ENCODE data around the gene ENKUR.

The ENKUR gene

GRCh38 chr10:25015828-25016375 lies at the start of gene ENKUR:
Gene ENKUR (minus strand): TSS chr10:25016158. CDS start chr10:25015936, 222 bp downstream.
- peak; percentile 72 for DNase-seq (ENCODE audit: low spot score)

GRCh38 chr10:25064401-25064800 lies 48.4 kb upstream of the ENKUR start:
- no peak for DNase-seq (ENCODE audit: low spot score)

- no peak for DNase-seq (ENCODE audit: low spot score)
Measured at GRCh38 chr10:25063644-25064043, 47.7 kb upstream of the ENKUR start.

GRCh38 chr10:25063157-25063556 lies 47.2 kb upstream of the ENKUR start:
- DNase-seq (ENCODE audit: low spot score) = no peak

GRCh38 chr10:25061711-25062449 lies 45.9 kb upstream of the ENKUR start:
- no peak for DNase-seq (ENCODE audit: low spot score)

GRCh38 chr10:25061125-25061524 lies 45.2 kb upstream of the ENKUR start:
- DNase-seq (ENCODE audit: low spot score) = no peak

GRCh38 chr10:25059990-25060389 lies 44.0 kb upstream of the ENKUR start:
- DNase-seq (ENCODE audit: low spot score) = peak; percentile 61

- DNase-seq (ENCODE audit: low spot score) = no peak
Measured at GRCh38 chr10:25057886-25058285, 41.9 kb upstream of the ENKUR start.

- DNase-seq (ENCODE audit: low spot score) = no peak
Measured at GRCh38 chr10:25056726-25057125, 40.8 kb upstream of the ENKUR start.

- DNase-seq (ENCODE audit: low spot score) = no peak
Measured at GRCh38 chr10:25052012-25052411, 36.1 kb upstream of the ENKUR start.

- no peak for DNase-seq (ENCODE audit: low spot score)
Measured at GRCh38 chr10:25050402-25050801, 34.4 kb upstream of the ENKUR start.

- DNase-seq (ENCODE audit: low spot score) = no peak
Measured at GRCh38 chr10:25049966-25050365, 34.0 kb upstream of the ENKUR start.

GRCh38 chr10:25048450-25048849 lies 32.5 kb upstream of the ENKUR start:
- no peak for DNase-seq (ENCODE audit: low spot score)

- DNase-seq (ENCODE audit: low spot score) = no peak
Measured at GRCh38 chr10:25047591-25048301, 31.8 kb upstream of the ENKUR start.

GRCh38 chr10:25047088-25047487 lies 31.1 kb upstream of the ENKUR start:
- no peak for DNase-seq (ENCODE audit: low spot score)

GRCh38 chr10:25046641-25047040 lies 30.7 kb upstream of the ENKUR start:
- DNase-seq (ENCODE audit: low spot score) = no peak

GRCh38 chr10:25039531-25039930 lies 23.6 kb upstream of the ENKUR start:
- DNase-seq (ENCODE audit: low spot score) = no peak

- no peak for DNase-seq (ENCODE audit: low spot score)
Measured at GRCh38 chr10:25038325-25038724, 22.4 kb upstream of the ENKUR start.

GRCh38 chr10:25036381-25036780 lies 20.4 kb upstream of the ENKUR start:
- DNase-seq (ENCODE audit: low spot score) = no peak

- no peak for DNase-seq (ENCODE audit: low spot score)
Measured at GRCh38 chr10:25029519-25029918, 13.6 kb upstream of the ENKUR start.

- no peak for DNase-seq (ENCODE audit: low spot score)
Measured at GRCh38 chr10:25028711-25029110, 12.8 kb upstream of the ENKUR start.

- DNase-seq (ENCODE audit: low spot score) = no peak
Measured at GRCh38 chr10:25026463-25026862, 10.5 kb upstream of the ENKUR start.

GRCh38 chr10:25024528-25024927 lies 8.6 kb upstream of the ENKUR start:
- DNase-seq (ENCODE audit: low spot score) = no peak

Data from HuH-7 (cell line).